AG09309 (cell line): ENCODE measurements around the gene OSTC.

Source experiments
- DNase-seq: peaks from one replicate; pipeline ENCODE4 v3.0.0-alpha.2; 2010; ENCODE audit warnings: low read depth
- H3K4me3 ChIP-seq: 2 replicates; pipeline ENCODE4 v1.5.1; 2011; ENCODE audit warnings: mild to moderate bottlenecking, low read depth, low read length, moderate library complexity; ENCODE audit not compliant: control insufficient read depth
- CTCF ChIP-seq: IDR thresholded peaks from 2 replicates; pipeline ENCODE4 v1.5.1; 2011; ENCODE audit warnings: mild to moderate bottlenecking, low read depth, low read length, inconsistent platforms; ENCODE audit not compliant: insufficient read depth, control insufficient read depth; ENCODE audit errors: missing control alignments

Gene OSTC

GRCh38 chr4:108717386-108717785 lies 67.0 kb downstream of the OSTC start:
- no peak overlapping the region for H3K4me3 ChIP-seq
- no peak for TF ChIP-seq CTCF
- DNase-seq: no peak
